ENCODE data around the gene CCDC148.
"Not testable (repeated sequence)": the region's sequence is repeated elsewhere in the genome, so short reads cannot be mapped to it uniquely, and the experiment has no call there.

Gene CCDC148

GRCh38 chr2:158378926-158379325, 77.6 kb downstream of the CCDC148 start:
- in situ Hi-C loops (cut with MboI; ENCODE audit: low pct_unique_long_range_greater_than_20kb, low sequenced_read_pairs, unreplicated experiment): no loop called here
- no peak for DNase-seq (ENCODE audit: low spot score)
- no peak for TF ChIP-seq CTCF (IDR thresholded peaks at IDR 0.05; ENCODE audit: extremely low read depth, insufficient read depth, missing control alignments)

- DNase-seq (ENCODE audit: low spot score): no peak
- TF ChIP-seq CTCF (IDR thresholded peaks at IDR 0.05; ENCODE audit: extremely low read depth, insufficient read depth, missing control alignments): no peak
- in situ Hi-C loops (cut with MboI; ENCODE audit: low pct_unique_long_range_greater_than_20kb, low sequenced_read_pairs, unreplicated experiment): no loop called here
Measured at GRCh38 chr2:158366342-158366741, 90.2 kb downstream of the CCDC148 start.

- no peak for DNase-seq (ENCODE audit: low spot score)
- no peak for TF ChIP-seq CTCF (IDR thresholded peaks at IDR 0.05; ENCODE audit: extremely low read depth, insufficient read depth, missing control alignments)
- in situ Hi-C loops (cut with MboI; ENCODE audit: low pct_unique_long_range_greater_than_20kb, low sequenced_read_pairs, unreplicated experiment): no loop called here
Measured at GRCh38 chr2:158359846-158360245, 96.7 kb downstream of the CCDC148 start.

- in situ Hi-C loops (cut with MboI; ENCODE audit: low pct_unique_long_range_greater_than_20kb, low sequenced_read_pairs, unreplicated experiment): no loop called here
- TF ChIP-seq CTCF (IDR thresholded peaks at IDR 0.05; ENCODE audit: extremely low read depth, insufficient read depth, missing control alignments): no peak
Measured at GRCh38 chr2:158357699-158358098, 98.9 kb downstream of the CCDC148 start.

GRCh38 chr2:158357122-158357521, 99.4 kb downstream of the CCDC148 start:
- TF ChIP-seq CTCF (IDR thresholded peaks at IDR 0.05; ENCODE audit: extremely low read depth, insufficient read depth, missing control alignments): no peak
- in situ Hi-C loops (cut with MboI; ENCODE audit: low pct_unique_long_range_greater_than_20kb, low sequenced_read_pairs, unreplicated experiment): no loop called here

More at GRCh38 chr2:158357699-158358098, 98.9 kb downstream of the CCDC148 start:
- DNase-seq (ENCODE audit: low spot score): no peak

GRCh38 chr2:158351466-158351816, 105.1 kb downstream of the CCDC148 start:
- in situ Hi-C loops (cut with MboI; ENCODE audit: low pct_unique_long_range_greater_than_20kb, low sequenced_read_pairs, unreplicated experiment): not testable (repeated sequence)

More at GRCh38 chr2:158357122-158357521, 99.4 kb downstream of the CCDC148 start:
- DNase-seq (ENCODE audit: low spot score): no peak

GRCh38 chr2:158350751-158351465, 105.6 kb downstream of the CCDC148 start:
- DNase-seq (ENCODE audit: low spot score); in situ Hi-C loops (cut with MboI; ENCODE audit: low pct_unique_long_range_greater_than_20kb, low sequenced_read_pairs, unreplicated experiment): not testable (repeated sequence)

More at GRCh38 chr2:158351466-158351816, 105.1 kb downstream of the CCDC148 start:
- DNase-seq (ENCODE audit: low spot score): not testable (repeated sequence)

- no peak for DNase-seq (ENCODE audit: low spot score)
- no peak for TF ChIP-seq CTCF (IDR thresholded peaks at IDR 0.05; ENCODE audit: extremely low read depth, insufficient read depth, missing control alignments)
- in situ Hi-C loops (cut with MboI; ENCODE audit: low pct_unique_long_range_greater_than_20kb, low sequenced_read_pairs, unreplicated experiment): no loop called here
Measured at GRCh38 chr2:158346032-158346431, 110.5 kb downstream of the CCDC148 start.

Data from GM13977 (cell line).